ENCODE data around the gene XRRA1.

DNA sequence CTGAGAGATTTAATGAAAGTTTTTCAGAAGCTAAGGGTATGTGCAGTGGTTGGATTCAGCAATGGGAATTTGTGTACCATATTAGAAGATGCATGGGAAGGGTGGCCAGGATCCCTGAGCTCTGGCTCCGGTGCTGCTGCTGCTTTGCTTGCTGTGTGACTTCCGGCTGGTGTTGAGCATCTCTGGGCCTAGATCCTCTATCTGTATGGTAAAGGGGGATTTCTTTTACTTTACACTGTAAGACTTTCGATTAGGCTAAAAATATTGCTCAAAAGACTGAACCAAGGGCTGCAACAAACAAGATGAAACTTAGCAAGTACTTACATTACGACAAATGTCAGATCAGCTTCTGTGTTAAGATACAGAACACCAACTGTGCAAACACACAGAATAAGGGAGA is 39.1 kb downstream of the XRRA1 start:
- TF ChIP-seq CSDC2 (CRISPR knock-in tag; IDR thresholded peaks at IDR 0.05) = no peak
- no peak for TF ChIP-seq TOX (CRISPR knock-in tag; IDR thresholded peaks at IDR 0.05; ENCODE audit: borderline replicate concordance)
- TF ChIP-seq ZFP3 (CRISPR knock-in tag; IDR thresholded peaks at IDR 0.05) = no peak
- TF ChIP-seq ZFP30 (CRISPR knock-in tag; IDR thresholded peaks at IDR 0.05) = no peak

Data from SK-N-SH treated with all-trans-retinoic acid at 6 μM for 48 hours (cell line).